ENCODE results near the gene ZBTB33. TPM values are rescaled to one million over a fixed set of nuclear protein-coding genes. Genes with fewer than 3 reads are reported as not detected.

The ZBTB33 gene
- total and polyA plus RNA-seq, 2 donors, result 11.8 to 21.2 TPM

Other genes starting within 250 kb of the ZBTB33 start
- gene RHOXF2B, start 173.1 kb upstream of the ZBTB33 start, total RNA-seq, result 0.05 TPM
- gene RHOXF2B, start 173.1 kb upstream of the ZBTB33 start, polyA plus RNA-seq, result not detected
- 0.42 TPM for gene RHOXF1, start 134.9 kb upstream of the ZBTB33 start, total RNA-seq
- gene RHOXF1, start 134.9 kb upstream of the ZBTB33 start, polyA plus RNA-seq, result 0.39 TPM
- gene RHOXF2, start 92.2 kb upstream of the ZBTB33 start, total RNA-seq, result not detected
- 0.16 TPM for gene RHOXF2, start 92.2 kb upstream of the ZBTB33 start, polyA plus RNA-seq
- 3.3 TPM for gene TMEM255A, start 60.6 kb downstream of the ZBTB33 start, total RNA-seq
- 6.4 TPM for gene TMEM255A, start 60.6 kb downstream of the ZBTB33 start, polyA plus RNA-seq
- 0.05 TPM for gene ATP1B4, start 111.3 kb downstream of the ZBTB33 start, total RNA-seq
- gene ATP1B4, start 111.3 kb downstream of the ZBTB33 start, polyA plus RNA-seq, result 0.05 TPM
- 77.8 TPM for gene LAMP2, start 218.5 kb downstream of the ZBTB33 start, total RNA-seq
- gene LAMP2, start 218.5 kb downstream of the ZBTB33 start, polyA plus RNA-seq, result 59.9 TPM

All from thymus (tissue), 2 donors.